K562 (cell line): Measurements from ENCODE around the gene CTSZ. TPM values are rescaled to one million over a fixed set of nuclear protein-coding genes. Genes with fewer than 3 reads are reported as not detected.
A peak's percentile ranks its signal among the peaks of the same experiment; 100 is the strongest.

Experiments used
- CBX1 ChIP-seq: sonication (generic); IDR thresholded peaks from 2 replicates; pipeline ENCODE4 v1.6.1; 2016; ENCODE audit warnings: antibody characterized with exemption, low read depth, mild to moderate bottlenecking
- EWSR1 ChIP-seq: fragments of 450-650 bp; IDR thresholded peaks from 2 replicates; pipeline ENCODE4 v1.6.1; 2018; ENCODE audit warnings: borderline replicate concordance, mild to moderate bottlenecking, low read depth, moderate library complexity; ENCODE audit not compliant: partially characterized antibody
- LARP7 ChIP-seq: fragments of 450-650 bp; IDR thresholded peaks from 2 replicates; pipeline ENCODE4 v1.6.1; 2016
- MCM5 ChIP-seq: fragments of 450-650 bp; IDR thresholded peaks from 2 replicates; pipeline ENCODE4 v1.6.1; 2016; ENCODE audit warnings: low read depth
- MCM7 ChIP-seq, 2 experiments: fragments of 450-650 bp; IDR thresholded peaks; 2 replicates each; pipeline ENCODE4 v1.6.1; 2016 to 2018
- NFATC3 ChIP-seq: fragments of 450-650 bp; IDR thresholded peaks from 2 replicates; pipeline ENCODE4 v1.6.1; 2017; ENCODE audit warnings: mild to moderate bottlenecking
- PHF8 ChIP-seq: fragments of 200-600 bp; sonication (generic); IDR thresholded peaks from 2 replicates; pipeline ENCODE4 v1.6.1; 2012; ENCODE audit warnings: mixed run types, mild to moderate bottlenecking, inconsistent platforms, low read length, moderate library complexity, borderline replicate concordance
- RAD21 ChIP-seq, 2 experiments: fragments of 250-450 bp in 1 of 2; fragments of 450-650 bp in 1 of 2; sonication (Bioruptor Pico) in 1 of 2; formaldehyde crosslinking in 1 of 2; IDR thresholded peaks in 1 of 2; conservative IDR thresholded peaks in 1 of 2; 2 replicates each; pipeline versions ENCODE4 v1.4.0 to v1.8.0; 2020 to 2022; ENCODE audit warnings: mild to moderate bottlenecking in 2 of 2, moderate library complexity in 1 of 2
- RBM17 ChIP-seq: fragments of 200-400 bp; formaldehyde crosslinking; IDR thresholded peaks from 2 replicates; pipeline ENCODE4 v1.6.1; 2017; ENCODE audit warnings: low read depth, mild to moderate bottlenecking, low read length, borderline replicate concordance
- SP1 ChIP-seq: sonication (generic); formaldehyde crosslinking; IDR thresholded peaks from 2 replicates; pipeline ENCODE4 v1.8.1; 2022; ENCODE audit warnings: mild to moderate bottlenecking, missing genetic modification reagents
- STAG1 ChIP-seq: sonication (generic); formaldehyde crosslinking; IDR thresholded peaks from 2 replicates; pipeline ENCODE4 v1.5.0; 2020; ENCODE audit warnings: missing genetic modification reagents, borderline replicate concordance
- TCF7 ChIP-seq: sonication (generic); IDR thresholded peaks from 2 replicates; pipeline ENCODE4 v1.6.1; 2016; ENCODE audit warnings: antibody characterized with exemption, borderline replicate concordance
- TEAD1 ChIP-seq, 2 experiments: fragments of 450-650 bp in 1 of 2; sonication (generic) in 1 of 2; formaldehyde crosslinking; IDR thresholded peaks; 2 replicates each; pipeline versions ENCODE4 v1.4.0 to v1.8.0; 2020 to 2022; ENCODE audit warnings: mild to moderate bottlenecking in 2 of 2, missing genetic modification reagents in 1 of 2
- TSC22D4 ChIP-seq: fragments of 450-650 bp; IDR thresholded peaks from 2 replicates; pipeline ENCODE4 v1.6.1; 2016; ENCODE audit warnings: missing genetic modification characterization, missing biosample characterization, control low read depth
- U2AF1 ChIP-seq: fragments of 200-400 bp; formaldehyde crosslinking; optimal IDR thresholded peaks from 2 replicates; pipeline ENCODE3; 2017; ENCODE audit warnings: mild to moderate bottlenecking, low read depth, low read length, moderate library complexity
- ZBTB40 ChIP-seq, 2 experiments: fragments of 450-650 bp in 1 of 2; sonication (generic) in 1 of 2; formaldehyde crosslinking in 1 of 2; IDR thresholded peaks; 2 replicates each; pipeline versions ENCODE4 v1.7.1 to v1.9.0; 2016 to 2022; ENCODE audit warnings: inconsistent platforms in 1 of 2, mild to moderate bottlenecking in 1 of 2, missing genetic modification reagents in 1 of 2
- ZNF143 ChIP-seq: sonication (generic); formaldehyde crosslinking; IDR thresholded peaks from 2 replicates; pipeline ENCODE4 v1.9.0; 2022; ENCODE audit warnings: mild to moderate bottlenecking, missing genetic modification reagents
- ZNF224 ChIP-seq: sonication (generic); formaldehyde crosslinking; IDR thresholded peaks from 2 replicates; pipeline ENCODE4 v1.8.0; 2022; ENCODE audit warnings: mild to moderate bottlenecking, missing genetic modification reagents
- polyA plus RNA-seq, 8 experiments: library from polyadenylated mRNA; depleted of rRNA in 4 of 8; stranded (reverse) in 5 of 8; unstranded in 3 of 8; fragments of >200 nt; fragmentation: Nextera tagmentation in 2 of 8; fragmentation: Illumina TruSeq in 1 of 8; extraction: Ambion mirVana in 2 of 8; extraction: Trizol in 1 of 8; gene quantifications; 2 replicates each; pipeline versions ENCODE4 v1.2.1 to v1.2.3, GENCODE V29; 2011 to 2014; ENCODE audit warnings: inconsistent platforms in 1 of 8, missing spikeins in 1 of 8
- total RNA-seq, 7 experiments: library from RNA; depleted of rRNA in 6 of 7; stranded (reverse); fragments of >200 nt in 6 of 7; fragmentation: Illumina TruSeq in 2 of 7; extraction: Trizol in 2 of 7; gene quantifications; 2 replicates each; pipeline versions ENCODE4 v1.2.1 to v1.2.3, GENCODE V29; 2011 to 2021; ENCODE audit warnings: low replicate concordance in 1 of 7
- TF ChIP-seq, protein P1 (sequence below): fragments of 450-650 bp; IDR thresholded peaks from 2 replicates; pipeline ENCODE4 v1.6.1; 2016; ENCODE audit warnings: mild to moderate bottlenecking

CTSZ gene
- total and polyA plus RNA-seq, 9 of the 15 experiments (the other 6 are each of a cell fraction or from before 2014, with no cell fraction given) = 1.6 to 143 (median 82.8) TPM

- no peak for TF ChIP-seq ZBTB40 (IDR thresholded peaks at IDR 0.05)
- no peak for TF ChIP-seq ZBTB40 (CRISPR knock-in tag; IDR thresholded peaks at IDR 0.05)
- TF ChIP-seq TEAD1 (CRISPR knock-in tag; IDR thresholded peaks at IDR 0.05) = no peak
- no peak for TF ChIP-seq STAG1
- TF ChIP-seq ZNF224 (CRISPR knock-in tag) = no peak
- TF ChIP-seq NFATC3 = no peak
- TF ChIP-seq TSC22D4 (tag) = no peak
- TF ChIP-seq SP1 (CRISPR knock-in tag) = peak; percentile 30; the same call in 1 of the 2 replicates
- TF ChIP-seq RBM17 = no peak
- no peak for TF ChIP-seq LARP7
- no peak for TF ChIP-seq MCM7 (IDR thresholded peaks at IDR 0.05)
- TF ChIP-seq U2AF1 = no peak
- TF ChIP-seq, protein P1, sequence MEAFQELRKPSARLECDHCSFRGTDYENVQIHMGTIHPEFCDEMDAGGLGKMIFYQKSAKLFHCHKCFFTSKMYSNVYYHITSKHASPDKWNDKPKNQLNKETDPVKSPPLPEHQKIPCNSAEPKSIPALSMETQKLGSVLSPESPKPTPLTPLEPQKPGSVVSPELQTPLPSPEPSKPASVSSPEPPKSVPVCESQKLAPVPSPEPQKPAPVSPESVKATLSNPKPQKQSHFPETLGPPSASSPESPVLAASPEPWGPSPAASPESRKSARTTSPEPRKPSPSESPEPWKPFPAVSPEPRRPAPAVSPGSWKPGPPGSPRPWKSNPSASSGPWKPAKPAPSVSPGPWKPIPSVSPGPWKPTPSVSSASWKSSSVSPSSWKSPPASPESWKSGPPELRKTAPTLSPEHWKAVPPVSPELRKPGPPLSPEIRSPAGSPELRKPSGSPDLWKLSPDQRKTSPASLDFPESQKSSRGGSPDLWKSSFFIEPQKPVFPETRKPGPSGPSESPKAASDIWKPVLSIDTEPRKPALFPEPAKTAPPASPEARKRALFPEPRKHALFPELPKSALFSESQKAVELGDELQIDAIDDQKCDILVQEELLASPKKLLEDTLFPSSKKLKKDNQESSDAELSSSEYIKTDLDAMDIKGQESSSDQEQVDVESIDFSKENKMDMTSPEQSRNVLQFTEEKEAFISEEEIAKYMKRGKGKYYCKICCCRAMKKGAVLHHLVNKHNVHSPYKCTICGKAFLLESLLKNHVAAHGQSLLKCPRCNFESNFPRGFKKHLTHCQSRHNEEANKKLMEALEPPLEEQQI = no peak
- TF ChIP-seq CBX1 = no peak
- TF ChIP-seq MCM5 = no peak
- 0 out of 4 replicates have a peak, but pooled peaks of 1 of the 2 experiments have one; percentile 3 for TF ChIP-seq RAD21 (CRISPR knock-in tag; conservative IDR thresholded peaks at IDR 0.05 in 1 of 2, IDR thresholded peaks at IDR 0.05 in 1 of 2)
- no peak for TF ChIP-seq ZNF143 (CRISPR knock-in tag)
- no peak for TF ChIP-seq PHF8
- no peak for TF ChIP-seq TCF7
- no peak for TF ChIP-seq EWSR1
These were observed 24.5 kb upstream of the CTSZ start (continued) for GRCh38 chr20:59031564-59032022.
